Liver (tissue), 3 donors: ENCODE results near the gene GATA5.

ENCODE experiments used
- GABPA ChIP-seq, 2 donors: IDR thresholded peaks in 1 of 2; conservative IDR thresholded peaks in 1 of 2; 2 replicates each; pipeline ENCODE4 v1.6.1; 2016; ENCODE audit warnings: antibody characterized with exemption in 2 of 2, mild to moderate bottlenecking in 1 of 2, moderate library complexity in 1 of 2
- HNF4A ChIP-seq, 2 donors: conservative IDR thresholded peaks; 2 replicates each; pipeline ENCODE4 v1.6.1; 2016; ENCODE audit warnings: antibody characterized with exemption in 2 of 2, mild to moderate bottlenecking in 2 of 2
- JUND ChIP-seq, 2 donors: IDR thresholded peaks; 2 replicates each; pipeline ENCODE4 v1.6.1; 2016; ENCODE audit warnings: antibody characterized with exemption in 2 of 2
- RXRA ChIP-seq, 2 donors: IDR thresholded peaks; 2 replicates each; pipeline ENCODE4 v1.6.1; 2017 to 2018; ENCODE audit warnings: antibody characterized with exemption in 2 of 2, mild to moderate bottlenecking in 1 of 2
- TF ChIP-seq, protein P1 (sequence below): fragments of 150-350 bp; IDR thresholded peaks from 2 replicates; pipeline ENCODE4 v1.5.1; 2017; ENCODE audit warnings: improper control_type of control experiment, low read depth, low read length; ENCODE audit not compliant: missing input control
- donor health status: healthy.
- donor health status: healthy.

GRCh38 chr20:62463651-62464424, 12.0 kb downstream of the GATA5 start:
- TF ChIP-seq, protein P1, sequence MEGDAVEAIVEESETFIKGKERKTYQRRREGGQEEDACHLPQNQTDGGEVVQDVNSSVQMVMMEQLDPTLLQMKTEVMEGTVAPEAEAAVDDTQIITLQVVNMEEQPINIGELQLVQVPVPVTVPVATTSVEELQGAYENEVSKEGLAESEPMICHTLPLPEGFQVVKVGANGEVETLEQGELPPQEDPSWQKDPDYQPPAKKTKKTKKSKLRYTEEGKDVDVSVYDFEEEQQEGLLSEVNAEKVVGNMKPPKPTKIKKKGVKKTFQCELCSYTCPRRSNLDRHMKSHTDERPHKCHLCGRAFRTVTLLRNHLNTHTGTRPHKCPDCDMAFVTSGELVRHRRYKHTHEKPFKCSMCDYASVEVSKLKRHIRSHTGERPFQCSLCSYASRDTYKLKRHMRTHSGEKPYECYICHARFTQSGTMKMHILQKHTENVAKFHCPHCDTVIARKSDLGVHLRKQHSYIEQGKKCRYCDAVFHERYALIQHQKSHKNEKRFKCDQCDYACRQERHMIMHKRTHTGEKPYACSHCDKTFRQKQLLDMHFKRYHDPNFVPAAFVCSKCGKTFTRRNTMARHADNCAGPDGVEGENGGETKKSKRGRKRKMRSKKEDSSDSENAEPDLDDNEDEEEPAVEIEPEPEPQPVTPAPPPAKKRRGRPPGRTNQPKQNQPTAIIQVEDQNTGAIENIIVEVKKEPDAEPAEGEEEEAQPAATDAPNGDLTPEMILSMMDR, result no peak
- TF ChIP-seq RXRA (IDR thresholded peaks at IDR 0.05) (no peak), JUND (IDR thresholded peaks at IDR 0.05) (no peak), GABPA (IDR thresholded peaks at IDR 0.05 in 1 of 2, conservative IDR thresholded peaks at IDR 0.05 in 1 of 2) (no peak), HNF4A (conservative IDR thresholded peaks at IDR 0.05) (no peak)
